Lung (tissue), 12 donors: ENCODE data around the gene TLL1. TPM values are rescaled to one million over a fixed set of nuclear protein-coding genes. Genes with fewer than 3 reads are reported as not detected.

Experiments
- ATAC-seq: fragments of 200-7000 bp; cut with Tn5 transposase; one replicate; pipeline ENCODE4 v1.9.1; 2020; ENCODE audit warnings: moderate number of reproducible peaks; ENCODE audit not compliant: insufficient read depth, low FRiP score
- DNase-seq, 3 donors: peaks; one replicate each; pipeline ENCODE4 v3.0.0-alpha.2; 2013 to 2017
- H3K27ac ChIP-seq, 2 donors: one replicate each; pipeline ENCODE4 v1.5.1; 2013; ENCODE audit warnings: mild to moderate bottlenecking in 2 of 2, moderate library complexity in 2 of 2, control low read depth in 1 of 2, inconsistent platforms in 1 of 2, low read depth in 1 of 2, low read length in 1 of 2
- H3K27me3 ChIP-seq, 3 donors: one replicate each; pipeline ENCODE4 v1.5.1; 2013; ENCODE audit warnings: low read length in 2 of 3; ENCODE audit not compliant: control insufficient read depth in 3 of 3, insufficient read depth in 3 of 3
- H3K36me3 ChIP-seq, 4 donors: one replicate each; pipeline ENCODE4 v1.5.1; 2013; ENCODE audit warnings: low read length in 4 of 4, mild to moderate bottlenecking in 1 of 4, moderate library complexity in 1 of 4; ENCODE audit not compliant: control insufficient read depth in 4 of 4, insufficient read depth in 4 of 4
- H3K4me1 ChIP-seq, 5 donors: one replicate each; pipeline ENCODE4 v1.5.1; 2013; ENCODE audit warnings: low read length in 5 of 5, mild to moderate bottlenecking in 2 of 5, moderate library complexity in 1 of 5; ENCODE audit not compliant: control insufficient read depth in 5 of 5, insufficient read depth in 5 of 5
- H3K4me3 ChIP-seq: one replicate; pipeline ENCODE4 v1.5.1; 2013; ENCODE audit warnings: mild to moderate bottlenecking, control low read depth, moderate library complexity
- H3K9ac ChIP-seq, 2 donors: one replicate each; pipeline ENCODE4 v1.5.1; 2013; ENCODE audit warnings: low read length in 2 of 2, control low read depth in 1 of 2; ENCODE audit not compliant: insufficient read depth in 1 of 2
- H3K9me3 ChIP-seq, 4 donors: one replicate each; pipeline ENCODE4 v1.5.1; 2013; ENCODE audit warnings: low read length in 3 of 4, mild to moderate bottlenecking in 1 of 4, moderate library complexity in 1 of 4; ENCODE audit not compliant: control insufficient read depth in 4 of 4, insufficient read depth in 3 of 4
- CTCF ChIP-seq: IDR thresholded peaks from 2 replicates; pipeline ENCODE4 v1.5.1; 2012; ENCODE audit warnings: mild to moderate bottlenecking; ENCODE audit errors: control extremely low read depth, extremely low read depth
- WGBS, 2 donors: extraction: QIAGEN DNeasy Blood & Tissue Kit; methylation state at CpG; one replicate each; pipeline ENCODE4 v1.1.7; 2013; 5-methylcytosine and 5-hydroxymethylcytosine counted together
- polyA plus RNA-seq, 2 donors: library from polyadenylated mRNA; stranded (reverse); fragments of 200-250 nt; gene quantifications; one replicate each; pipeline ENCODE4 v1.2.1, GENCODE V29; 2013
- total RNA-seq, 2 donors: library from RNA; depleted of rRNA in 1 of 2; stranded (reverse); fragments of >200 nt in 1 of 2; gene quantifications; one replicate each; pipeline ENCODE4 v1.2.1, GENCODE V29; 2014 to 2021
- donor health status: control.
- donor health status: control.
- donor health status: Bipolar disorder and iron deficiency.
- donor health status: healthy.
- donor health status: DM: yes; HTN: yes; CAD: no.

TLL1 gene
- total and polyA plus RNA-seq, 4 donors, result 0.93 to 5.7 (median 1.9) TPM

- WGBS, 2 donors, result 88 to 90% methylated on average over 6 of the region's 6 CpGs
- H3K27ac ChIP-seq, result no peak overlapping the region
- no peak for TF ChIP-seq CTCF
- no peaks in the 10 kb centered on the region for H3K27me3 ChIP-seq
- no peak overlapping the region for H3K9ac ChIP-seq
- no peak for DNase-seq
- no peaks in the 10 kb centered on the region for H3K4me1 ChIP-seq
- no peak for ATAC-seq
- H3K4me3 ChIP-seq, result no peak overlapping the region
- H3K9me3 ChIP-seq, result no peaks in the 10 kb centered on the region
- H3K36me3 ChIP-seq, result no peaks in the 10 kb centered on the region
These were observed 267.9 kb downstream of the TLL1 start for GRCh38 chr4:166140951-166141350.

- H3K9ac ChIP-seq, result no peak overlapping the region
- 83 to 84% methylated on average over 6 of the region's 6 CpGs for WGBS, 2 donors
- H3K4me3 ChIP-seq, result no peak overlapping the region
- no peak overlapping the region for H3K27ac ChIP-seq
- no peaks in the 10 kb centered on the region for H3K4me1 ChIP-seq
- H3K9me3 ChIP-seq, result no peaks in the 10 kb centered on the region
- DNase-seq, result no peak
- H3K27me3 ChIP-seq, result no peaks in the 10 kb centered on the region
- ATAC-seq, result no peak
- no peak for TF ChIP-seq CTCF
- H3K36me3 ChIP-seq, result no peaks in the 10 kb centered on the region
These were observed 270.2 kb downstream of the TLL1 start for GRCh38 chr4:166143227-166143626.

- no peak for TF ChIP-seq CTCF
- H3K27ac ChIP-seq, result no peak overlapping the region
- no peaks in the 10 kb centered on the region for H3K4me1 ChIP-seq
- no peak for ATAC-seq
- no peak for DNase-seq
- WGBS, 2 donors, result 70 to 84% methylated on average over 4 of the region's 4 CpGs
- H3K36me3 ChIP-seq, result no peaks in the 10 kb centered on the region
- no peaks in the 10 kb centered on the region for H3K9me3 ChIP-seq
- H3K27me3 ChIP-seq, result no peaks in the 10 kb centered on the region
- H3K9ac ChIP-seq, result no peak overlapping the region
- no peak overlapping the region for H3K4me3 ChIP-seq
These were observed 271.6 kb downstream of the TLL1 start for GRCh38 chr4:166144607-166145006.

- H3K27ac ChIP-seq, result no peak overlapping the region
- no peak for ATAC-seq
- no peaks in the 10 kb centered on the region for H3K36me3 ChIP-seq
- no peak overlapping the region for H3K4me3 ChIP-seq
- no peak overlapping the region for H3K9ac ChIP-seq
- no peak for TF ChIP-seq CTCF
- H3K9me3 ChIP-seq, result no peaks in the 10 kb centered on the region
- WGBS, 2 donors, result 78 to 85% methylated on average over 6 of the region's 6 CpGs
- DNase-seq, result no peak
- H3K4me1 ChIP-seq, result no peaks in the 10 kb centered on the region
- no peaks in the 10 kb centered on the region for H3K27me3 ChIP-seq
These were observed 273.9 kb downstream of the TLL1 start for GRCh38 chr4:166146806-166147540.
